Type B pancreatic cell (in vitro differentiated cells): ENCODE results near the gene NIPAL4. TPM values are rescaled to one million over a fixed set of nuclear protein-coding genes. Genes with fewer than 3 reads are reported as not detected.

Source experiments
- DNase-seq: peaks from one replicate; pipeline ENCODE4 v3.0.0; 2021; ENCODE audit warnings: mixed read lengths; ENCODE audit not compliant: unreplicated experiment; ENCODE audit errors: extremely low spot score
- H3K27ac Mint-ChIP-seq: 2 replicates; pipeline ENCODE4 v1.8.0; 2021; ENCODE audit warnings: mild to moderate bottlenecking, mixed read lengths
- H3K27me3 Mint-ChIP-seq: 2 replicates; pipeline ENCODE4 v1.8.0; 2021; ENCODE audit warnings: mixed read lengths
- H3K36me3 Mint-ChIP-seq: 2 replicates; pipeline ENCODE4 v1.8.0; 2021; ENCODE audit warnings: mixed read lengths
- H3K4me1 Mint-ChIP-seq: one replicate; pipeline ENCODE4 v1.8.0; 2021; ENCODE audit warnings: mixed read lengths; ENCODE audit not compliant: unreplicated experiment
- H3K4me3 Mint-ChIP-seq: 2 replicates; pipeline ENCODE4 v1.8.0; 2021; ENCODE audit warnings: mild to moderate bottlenecking, mixed read lengths
- H3K9me3 Mint-ChIP-seq: 2 replicates; pipeline ENCODE4 v1.8.0; 2021; ENCODE audit warnings: mixed read lengths
- CTCF ChIP-seq: fragments of 200-600 bp; sonication (generic); conservative IDR thresholded peaks from 2 replicates; pipeline ENCODE4 v1.5.0; 2021; ENCODE audit warnings: antibody characterized with exemption, mild to moderate bottlenecking
- total RNA-seq: library from RNA; stranded (reverse); gene quantifications from 2 replicates; pipeline ENCODE4 v1.2.1, GENCODE V29; 2021; ENCODE audit warnings: low replicate concordance

NIPAL4 gene
- total RNA-seq, 1 donor from 2014 or later, result 0.46 TPM

DNA sequence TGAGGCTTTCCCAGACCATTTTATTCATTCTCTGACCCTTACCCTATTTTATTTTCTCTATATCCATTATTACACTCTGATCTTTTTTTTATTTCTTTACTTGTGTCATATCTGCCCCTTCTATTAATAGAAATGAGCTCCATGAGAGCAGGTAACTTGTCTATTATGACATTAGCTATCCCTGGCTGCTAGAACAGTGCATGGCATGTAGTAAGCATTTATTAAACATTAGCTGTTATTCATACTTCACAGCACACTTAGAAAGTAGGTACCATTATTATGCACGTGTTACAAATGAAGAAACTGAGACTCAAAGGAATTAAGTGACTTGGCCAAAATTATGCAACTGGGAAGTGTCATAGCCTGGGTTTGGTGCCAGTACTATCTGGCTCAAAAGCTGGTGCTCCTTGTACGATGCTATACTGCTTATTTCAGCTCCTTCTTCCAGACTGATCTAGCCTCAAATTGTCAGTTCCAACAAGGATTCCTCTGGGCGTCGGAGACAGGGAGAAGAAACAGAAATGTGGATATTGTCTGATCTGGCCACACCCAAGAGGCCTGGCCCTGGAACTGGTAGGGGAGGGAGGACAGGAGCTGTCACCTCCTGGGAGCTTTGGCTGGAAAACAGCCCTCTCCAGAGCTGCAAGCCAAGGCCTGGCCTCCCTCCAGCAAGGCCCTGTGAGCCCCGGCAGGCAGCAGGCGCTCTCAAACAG, 10.8 kb upstream of the NIPAL4 start:
- no peak overlapping the region for H3K27ac Mint-ChIP-seq
- TF ChIP-seq CTCF, result no peak
- H3K36me3 Mint-ChIP-seq, result no peaks in the 10 kb centered on the region
- H3K4me3 Mint-ChIP-seq, result no peak overlapping the region
- no peaks in the 10 kb centered on the region for H3K9me3 Mint-ChIP-seq
- no peaks in the 10 kb centered on the region for H3K27me3 Mint-ChIP-seq
- no peak for DNase-seq
- H3K4me1 Mint-ChIP-seq, result peaks cover 8% of the 10 kb centered on the region

DNA sequence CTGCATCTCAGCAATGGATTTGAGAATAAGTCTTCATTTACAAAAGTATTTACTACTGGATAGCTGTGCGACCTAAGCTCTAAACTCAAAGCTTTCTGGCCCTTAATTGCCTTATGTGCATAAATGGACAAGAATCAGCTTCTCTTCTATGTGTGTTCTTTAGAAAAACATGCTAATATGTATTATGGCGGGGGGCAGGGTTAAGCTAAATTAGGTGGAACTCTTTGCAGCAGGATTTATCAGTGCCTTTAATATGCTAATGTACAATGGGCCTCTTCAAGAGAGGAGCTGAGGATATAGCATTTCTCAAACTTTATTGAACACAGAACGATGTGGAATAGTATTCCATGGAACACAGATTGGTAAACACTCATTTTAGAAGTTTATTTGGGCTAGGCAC, 10.0 kb upstream of the NIPAL4 start:
- H3K27ac Mint-ChIP-seq, result no peak overlapping the region
- H3K9me3 Mint-ChIP-seq, result no peaks in the 10 kb centered on the region
- no peak overlapping the region for H3K4me3 Mint-ChIP-seq
- H3K4me1 Mint-ChIP-seq, result peaks cover 6% of the 10 kb centered on the region
- H3K27me3 Mint-ChIP-seq, result no peaks in the 10 kb centered on the region
- no peak for TF ChIP-seq CTCF
- no peaks in the 10 kb centered on the region for H3K36me3 Mint-ChIP-seq
- DNase-seq, result no peak

GRCh38 chr5:157451806-157452205, 8.2 kb upstream of the NIPAL4 start:
- no peaks in the 10 kb centered on the region for H3K9me3 Mint-ChIP-seq
- H3K4me3 Mint-ChIP-seq, result no peak overlapping the region
- no peaks in the 10 kb centered on the region for H3K36me3 Mint-ChIP-seq
- peaks cover 3% of the 10 kb centered on the region for H3K27me3 Mint-ChIP-seq
- peaks cover 6% of the 10 kb centered on the region for H3K4me1 Mint-ChIP-seq
- no peak for DNase-seq
- no peak for TF ChIP-seq CTCF
- H3K27ac Mint-ChIP-seq, result no peak overlapping the region

DNA sequence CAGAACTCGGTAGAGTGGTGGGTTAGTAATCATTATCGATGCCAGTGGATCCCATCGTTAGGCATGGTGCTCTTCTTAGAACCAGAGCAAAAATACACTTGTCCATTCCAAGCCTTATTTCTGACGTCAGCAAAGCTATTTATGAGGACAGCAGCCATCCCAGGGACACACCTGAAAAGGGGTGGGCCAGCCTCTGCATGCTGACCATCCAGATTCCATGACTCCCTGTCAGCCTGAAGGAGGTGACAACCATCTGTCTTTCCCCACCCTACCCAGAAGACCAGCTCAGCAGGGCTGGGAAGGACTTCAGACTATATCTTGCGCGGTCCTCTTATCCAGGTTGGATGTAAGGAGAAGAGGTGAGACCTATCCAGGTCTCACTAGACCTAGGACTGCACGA, 5.7 kb upstream of the NIPAL4 start:
- H3K9me3 Mint-ChIP-seq, result no peaks in the 10 kb centered on the region
- H3K27me3 Mint-ChIP-seq, result peaks cover 22% of the 10 kb centered on the region
- H3K4me1 Mint-ChIP-seq, result peaks cover 14% of the 10 kb centered on the region
- H3K27ac Mint-ChIP-seq, result peak overlapping the region; percentile 61
- no peaks in the 10 kb centered on the region for H3K36me3 Mint-ChIP-seq
- no peak for TF ChIP-seq CTCF
- H3K4me3 Mint-ChIP-seq, result no peak overlapping the region
- DNase-seq, result no peak

- Mint-ChIP-seq H3K9me3 (no peaks in the 10 kb centered on the region), H3K27me3 (peaks cover 28% of the 10 kb centered on the region), H3K36me3 (no peaks in the 10 kb centered on the region), H3K4me1 (peaks cover 8% of the 10 kb centered on the region), H3K4me3 (no peak overlapping the region), H3K27ac (no peak overlapping the region)
- no peak for TF ChIP-seq CTCF
- no peak for DNase-seq
Observed at GRCh38 chr5:157455057-157455456, 5.0 kb upstream of the NIPAL4 start.
